Measurements from ENCODE around the gene C1orf210.

GRCh38 chr1:43275826-43276620 is 9.4 kb downstream of the C1orf210 start:
- TF ChIP-seq CTCF (conservative IDR thresholded peaks at IDR 0.05) (no peak), EZH2 (IDR thresholded peaks at IDR 0.05; ENCODE audit: low read depth) (no peak)
